Measurements from ENCODE around the gene TGFB2.

Gene TGFB2

GRCh38 chr1:218344814-218345672 is at the start of gene TGFB2:
TSS of gene TGFB2 (plus strand) at chr1:218345336. CDS start at chr1:218346702, 1,366 bp downstream.
- DNase-seq (ENCODE audit: low read depth), result peak; percentile 62
- no peak for TF ChIP-seq CTCF (conservative IDR thresholded peaks at IDR 0.05; ENCODE audit: low read length)
- peak within 1 kb of the TSS; percentile 70 for H3K4me3 ChIP-seq (ENCODE audit: low read length)

- no peak overlapping the region for H3K4me3 ChIP-seq (ENCODE audit: low read length)
These were observed 49.0 kb upstream of the TGFB2 start for GRCh38 chr1:218296162-218296561.

GRCh38 chr1:218297461-218297860 is 47.7 kb upstream of the TGFB2 start:
- TF ChIP-seq CTCF (conservative IDR thresholded peaks at IDR 0.05; ENCODE audit: low read length), result no peak
- H3K4me3 ChIP-seq (ENCODE audit: low read length), result no peak overlapping the region
- DNase-seq (ENCODE audit: low read depth), result no peak

More at GRCh38 chr1:218296162-218296561, 49.0 kb upstream of the TGFB2 start:
- DNase-seq (ENCODE audit: low read depth), result no peak
- no peak for TF ChIP-seq CTCF (conservative IDR thresholded peaks at IDR 0.05; ENCODE audit: low read length)

GRCh38 chr1:218297867-218298266 is 47.3 kb upstream of the TGFB2 start:
- H3K4me3 ChIP-seq (ENCODE audit: low read length), result no peak overlapping the region
- TF ChIP-seq CTCF (conservative IDR thresholded peaks at IDR 0.05; ENCODE audit: low read length), result no peak
- DNase-seq (ENCODE audit: low read depth), result no peak

GRCh38 chr1:218298398-218298797 is 46.7 kb upstream of the TGFB2 start:
- no peak for TF ChIP-seq CTCF (conservative IDR thresholded peaks at IDR 0.05; ENCODE audit: low read length)
- no peak for DNase-seq (ENCODE audit: low read depth)
- H3K4me3 ChIP-seq (ENCODE audit: low read length), result no peak overlapping the region

- no peak overlapping the region for H3K4me3 ChIP-seq (ENCODE audit: low read length)
- TF ChIP-seq CTCF (conservative IDR thresholded peaks at IDR 0.05; ENCODE audit: low read length), result peak; percentile 77
- DNase-seq (ENCODE audit: low read depth), result peak; percentile 69
These were observed 45.7 kb upstream of the TGFB2 start for GRCh38 chr1:218299416-218299815.

- no peak for TF ChIP-seq CTCF (conservative IDR thresholded peaks at IDR 0.05; ENCODE audit: low read length)
- no peak for DNase-seq (ENCODE audit: low read depth)
- H3K4me3 ChIP-seq (ENCODE audit: low read length), result no peak overlapping the region
These were observed 43.9 kb upstream of the TGFB2 start for GRCh38 chr1:218301217-218301616.

Measured in AG10803 (cell line).